CD4-positive, alpha-beta memory T cell (primary cell): ENCODE measurements around the gene EML5. TPM values are rescaled to one million over a fixed set of nuclear protein-coding genes. Genes with fewer than 3 reads are reported as not detected.

Experiments used
- CTCF ChIA-PET: fragments of 350-600 bp; sonication (Branson Sonifier 250); formaldehyde crosslinking; loops from one replicate; lab custom pipeline; 2021; ENCODE audit warnings: inconsistent platforms; ENCODE audit not compliant: partially characterized antibody; lab: Charles Lee
- POLR2A ChIA-PET: fragments of 350-600 bp; sonication (Branson Sonifier 250); formaldehyde crosslinking; loops from one replicate; lab custom pipeline; 2021; ENCODE audit not compliant: partially characterized antibody; lab: Charles Lee
- DNase-seq, 5 donors: peaks; one replicate each; pipeline versions ENCODE4 v3.0.0 to v3.0.0-alpha.2; 2020 to 2022; ENCODE audit warnings: mixed read lengths in 1 of 5
- H3K27ac ChIP-seq: one replicate; pipeline ENCODE4 v1.7.0; 2013; ENCODE audit warnings: low read depth, low read length
- H3K27me3 ChIP-seq: 2 replicates; pipeline ENCODE4 v1.7.0; 2013; ENCODE audit warnings: mild to moderate bottlenecking, low read length, moderate library complexity; ENCODE audit not compliant: insufficient read depth
- H3K36me3 ChIP-seq: 2 replicates; pipeline ENCODE4 v1.7.0; 2013; ENCODE audit warnings: mild to moderate bottlenecking, low read length, moderate library complexity; ENCODE audit not compliant: insufficient read depth
- H3K4me1 ChIP-seq: 2 replicates; pipeline ENCODE4 v1.7.0; 2013; ENCODE audit warnings: mild to moderate bottlenecking, low read length, moderate library complexity; ENCODE audit not compliant: insufficient read depth
- H3K4me3 ChIP-seq, 2 donors: one replicate each; pipeline ENCODE4 v1.7.0; 2013; ENCODE audit warnings: low read length in 2 of 2, mild to moderate bottlenecking in 1 of 2
- H3K9me3 ChIP-seq, 2 donors: one replicate each; pipeline ENCODE4 v1.7.0; 2013; ENCODE audit warnings: low read length in 2 of 2, control low read depth in 1 of 2; ENCODE audit not compliant: control insufficient read depth in 1 of 2
- H3K27ac Mint-ChIP-seq, 7 donors: one replicate each; pipeline ENCODE4 v1.8.0; 2020 to 2021; ENCODE audit warnings: mixed read lengths in 7 of 7, mild to moderate bottlenecking in 6 of 7, inconsistent platforms in 3 of 7, moderate library complexity in 3 of 7
- H3K27me3 Mint-ChIP-seq, 2 donors: one replicate each; pipeline ENCODE4 v1.8.0; 2020 to 2021; ENCODE audit warnings: mixed read lengths in 2 of 2
- H3K36me3 Mint-ChIP-seq, 2 donors: one replicate each; pipeline ENCODE4 v1.8.0; 2020 to 2021; ENCODE audit warnings: mixed read lengths in 2 of 2, inconsistent platforms in 1 of 2, mild to moderate bottlenecking in 1 of 2
- H3K4me1 Mint-ChIP-seq, 4 donors: one replicate each; pipeline ENCODE4 v1.8.0; 2020 to 2021; ENCODE audit warnings: mixed read lengths in 4 of 4, mild to moderate bottlenecking in 1 of 4
- H3K4me3 Mint-ChIP-seq, 8 donors: one replicate each; pipeline ENCODE4 v1.8.0; 2020 to 2021; ENCODE audit warnings: mixed read lengths in 8 of 8, mild to moderate bottlenecking in 7 of 8, moderate library complexity in 6 of 8, inconsistent platforms in 3 of 8
- H3K9me3 Mint-ChIP-seq, 8 donors: one replicate each; pipeline ENCODE4 v1.8.0; 2020 to 2021; ENCODE audit warnings: mixed read lengths in 8 of 8, mild to moderate bottlenecking in 5 of 8, inconsistent platforms in 3 of 8, moderate library complexity in 1 of 8
- intact Hi-C: fragments of 100-400 bp; cut with micrococcal nuclease; formaldehyde crosslinking; loops from one replicate; pipeline ENCODE4 v1.15.1; 2023
- polyA plus RNA-seq, 2 donors: library from polyadenylated mRNA; unstranded; fragments of 300-500 nt; fragmentation: Illumina TruSeq; gene quantifications; one replicate each; pipeline ENCODE4 v1.2.3, GENCODE V29; 2021
- total RNA-seq, 2 experiments: library from RNA; stranded (reverse); gene quantifications; one replicate each; pipeline ENCODE4 v1.2.3, GENCODE V29; 2021

EML5 gene
- total and polyA plus RNA-seq, 4 experiments from 2014 or later = 0.46 to 5.6 (median 3.1) TPM

- Mint-ChIP-seq H3K4me1 (peaks cover 18 to 38% (median 24%) of the 10 kb centered on the region in 4 donors), H3K27ac (peak within 1 kb of the TSS; percentile 58 to 94 (median 91)), H3K27me3 (peaks cover 0 to 6% of the 10 kb centered on the region in 2 donors), H3K9me3 (no peaks in the 10 kb centered on the region), H3K36me3 (peaks cover 2 to 11% of the 10 kb centered on the region in 2 donors), H3K4me3 (peak within 1 kb of the TSS; percentile 90 to 96 (median 94))
- peak; percentile 80 to 89 (median 87) for DNase-seq
- Histone ChIP-seq H3K4me3 (peak within 1 kb of the TSS; percentile 15 to 76), H3K9me3 (no peaks in the 10 kb centered on the region), H3K4me1 (peaks cover 20% of the 10 kb centered on the region), H3K27me3 (no peaks in the 10 kb centered on the region), H3K36me3 (peaks cover 2% of the 10 kb centered on the region), H3K27ac (peak within 1 kb of the TSS; percentile 69)
- intact Hi-C loops = loop anchor here (5.0 to 10.0 kb wide), 2 partner anchors 229 to 302 kb away; partner anchors contain the start of gene EML5
- ChIA-PET POLR2A (interaction anchor here (0.7 to 1.0 kb wide), 2 partner anchors 10 kb away, joined by 3 read pairs; no protein-coding TSS in a partner anchor), CTCF (no interaction called here)
Measured at GRCh38 chr14:88562831-88563686, 229.7 kb downstream of the EML5 start, which contains the start of gene ZC3H14. Gene ZC3H14 (plus strand): TSS chr14:88563037. CDS start chr14:88563134, 97 bp downstream.

DNA sequence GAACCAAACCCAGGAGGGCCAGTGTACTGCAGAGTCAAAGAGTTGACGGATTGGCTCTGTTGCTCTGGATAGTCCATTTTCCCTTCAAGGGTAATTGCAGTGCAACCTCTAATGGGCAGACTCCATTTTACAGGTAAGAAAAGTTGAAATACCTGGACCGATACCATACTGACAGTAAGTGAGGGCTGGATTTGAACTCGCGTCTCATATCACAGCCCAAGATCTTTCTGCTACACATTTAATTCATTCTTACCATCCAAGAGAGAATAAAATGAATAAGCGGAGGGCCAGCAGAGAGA, 230.3 kb downstream of the EML5 start:
- Mint-ChIP-seq H3K27ac (peak overlapping the region; percentile 58 to 93 (median 87)), H3K27me3 (peaks cover 0 to 9% of the 10 kb centered on the region in 2 donors), H3K9me3 (no peaks in the 10 kb centered on the region), H3K4me3 (peak overlapping the region; percentile 88 to 96 (median 93)), H3K36me3 (peaks cover 0 to 7% of the 10 kb centered on the region in 2 donors), H3K4me1 (peaks cover 21 to 43% (median 27%) of the 10 kb centered on the region in 4 donors)
- DNase-seq = no peak
- Histone ChIP-seq H3K9me3 (no peaks in the 10 kb centered on the region), H3K4me1 (peaks cover 23% of the 10 kb centered on the region), H3K36me3 (no peaks in the 10 kb centered on the region), H3K4me3 (peak overlapping the region; percentile 15 to 76), H3K27ac (no peak overlapping the region), H3K27me3 (no peaks in the 10 kb centered on the region)
- intact Hi-C loops = loop anchor here (5.0 to 10.0 kb wide), 2 partner anchors 230 to 302 kb away; partner anchors contain the start of gene EML5
- POLR2A ChIA-PET = interaction anchor here (0.7 kb wide), 1 partner anchor 9 kb away, joined by 3 read pairs; no protein-coding TSS in a partner anchor
- CTCF ChIA-PET = no interaction called here

Other genes starting within 250 kb of the EML5 start
- gene PTPN21, start 237.9 kb downstream of the EML5 start, total RNA-seq = not detected
- not detected for gene PTPN21, start 237.9 kb downstream of the EML5 start, polyA plus RNA-seq
- gene ZC3H14, start 229.9 kb downstream of the EML5 start, total RNA-seq = 10 to 100 TPM; 43.4 to 51.8 TPM
- 10 to 100 TPM; 38.4 to 54.6 TPM for gene ZC3H14, start 229.9 kb downstream of the EML5 start, polyA plus RNA-seq
- gene TTC8, start 31.7 kb upstream of the EML5 start, total RNA-seq = 1 to 10 TPM; 1.4 to 1.5 TPM
- gene TTC8, start 31.7 kb upstream of the EML5 start, polyA plus RNA-seq = 1 to 10 TPM; 1.2 to 1.5 TPM